Measurements from ENCODE around the gene TMEM255B.

GRCh38 chr13:113754691-113755090 lies 4.3 kb upstream of the TMEM255B start:
- no peak for TF ChIP-seq CTCF (IDR thresholded peaks at IDR 0.05)
- no peak for TF ChIP-seq POLR2AphosphoS5 (IDR thresholded peaks at IDR 0.05; ENCODE audit: low read depth, low read length)
- TF ChIP-seq, protein P1, sequence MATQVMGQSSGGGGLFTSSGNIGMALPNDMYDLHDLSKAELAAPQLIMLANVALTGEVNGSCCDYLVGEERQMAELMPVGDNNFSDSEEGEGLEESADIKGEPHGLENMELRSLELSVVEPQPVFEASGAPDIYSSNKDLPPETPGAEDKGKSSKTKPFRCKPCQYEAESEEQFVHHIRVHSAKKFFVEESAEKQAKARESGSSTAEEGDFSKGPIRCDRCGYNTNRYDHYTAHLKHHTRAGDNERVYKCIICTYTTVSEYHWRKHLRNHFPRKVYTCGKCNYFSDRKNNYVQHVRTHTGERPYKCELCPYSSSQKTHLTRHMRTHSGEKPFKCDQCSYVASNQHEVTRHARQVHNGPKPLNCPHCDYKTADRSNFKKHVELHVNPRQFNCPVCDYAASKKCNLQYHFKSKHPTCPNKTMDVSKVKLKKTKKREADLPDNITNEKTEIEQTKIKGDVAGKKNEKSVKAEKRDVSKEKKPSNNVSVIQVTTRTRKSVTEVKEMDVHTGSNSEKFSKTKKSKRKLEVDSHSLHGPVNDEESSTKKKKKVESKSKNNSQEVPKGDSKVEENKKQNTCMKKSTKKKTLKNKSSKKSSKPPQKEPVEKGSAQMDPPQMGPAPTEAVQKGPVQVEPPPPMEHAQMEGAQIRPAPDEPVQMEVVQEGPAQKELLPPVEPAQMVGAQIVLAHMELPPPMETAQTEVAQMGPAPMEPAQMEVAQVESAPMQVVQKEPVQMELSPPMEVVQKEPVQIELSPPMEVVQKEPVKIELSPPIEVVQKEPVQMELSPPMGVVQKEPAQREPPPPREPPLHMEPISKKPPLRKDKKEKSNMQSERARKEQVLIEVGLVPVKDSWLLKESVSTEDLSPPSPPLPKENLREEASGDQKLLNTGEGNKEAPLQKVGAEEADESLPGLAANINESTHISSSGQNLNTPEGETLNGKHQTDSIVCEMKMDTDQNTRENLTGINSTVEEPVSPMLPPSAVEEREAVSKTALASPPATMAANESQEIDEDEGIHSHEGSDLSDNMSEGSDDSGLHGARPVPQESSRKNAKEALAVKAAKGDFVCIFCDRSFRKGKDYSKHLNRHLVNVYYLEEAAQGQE (IDR thresholded peaks at IDR 0.05; ENCODE audit: insufficient read depth in 1 of 2, low read depth in 2 of 2, low read length in 1 of 2), result no peak
- no peak for TF ChIP-seq TCF7L2 (IDR thresholded peaks at IDR 0.05; ENCODE audit: low read depth, low read length)

Measured in Panc1 (cell line).